ENCODE measurements around the gene ELAVL2.

ELAVL2 gene

GRCh38 chr9:23819403-23819802 is 6.6 kb downstream of the ELAVL2 start:
- no peak for DNase-seq (ENCODE audit: extremely low read depth, low read depth)
- TF ChIP-seq CTCF (IDR thresholded peaks at IDR 0.05; ENCODE audit: low read depth, low read length): no peak

GRCh38 chr9:23814243-23814642 is 11.8 kb downstream of the ELAVL2 start:
- no peak for TF ChIP-seq CTCF (IDR thresholded peaks at IDR 0.05; ENCODE audit: low read depth, low read length)

GRCh38 chr9:23812673-23813072 is 13.4 kb downstream of the ELAVL2 start:
- DNase-seq (ENCODE audit: extremely low read depth, low read depth): no peak
- TF ChIP-seq CTCF (IDR thresholded peaks at IDR 0.05; ENCODE audit: low read depth, low read length): no peak

More at GRCh38 chr9:23814243-23814642, 11.8 kb downstream of the ELAVL2 start:
- DNase-seq (ENCODE audit: extremely low read depth, low read depth): no peak

GRCh38 chr9:23811633-23812032 is 14.4 kb downstream of the ELAVL2 start:
- no peak for DNase-seq (ENCODE audit: extremely low read depth, low read depth)
- no peak for TF ChIP-seq CTCF (IDR thresholded peaks at IDR 0.05; ENCODE audit: low read depth, low read length)

GRCh38 chr9:23803216-23803615 is 22.8 kb downstream of the ELAVL2 start:
- no peak for TF ChIP-seq CTCF (IDR thresholded peaks at IDR 0.05; ENCODE audit: low read depth, low read length)
- DNase-seq (ENCODE audit: extremely low read depth, low read depth): no peak

GRCh38 chr9:23801523-23801922 is 24.5 kb downstream of the ELAVL2 start:
- DNase-seq (ENCODE audit: extremely low read depth, low read depth): no peak
- no peak for TF ChIP-seq CTCF (IDR thresholded peaks at IDR 0.05; ENCODE audit: low read depth, low read length)

- DNase-seq (ENCODE audit: extremely low read depth, low read depth): no peak
- no peak for TF ChIP-seq CTCF (IDR thresholded peaks at IDR 0.05; ENCODE audit: low read depth, low read length)
These were observed 26.5 kb downstream of the ELAVL2 start for GRCh38 chr9:23799521-23799920.
